H1 (cell line): ENCODE measurements around the gene GALP.
"Not testable (repeated sequence)": the region's sequence is repeated elsewhere in the genome, so short reads cannot be mapped to it uniquely, and the experiment has no call there.

Experiments
- CEBPB ChIP-seq: IDR thresholded peaks from 2 replicates; pipeline ENCODE4 v1.6.1; 2012; ENCODE audit warnings: low read depth, low read length
- CTCF ChIP-seq, 3 experiments: IDR thresholded peaks; 1 replicate in 2 of 3; 2 replicates in 1 of 3; pipeline versions ENCODE4 v1.5.1 to v1.6.1; 2011; ENCODE audit warnings: low read length in 3 of 3, mild to moderate bottlenecking in 3 of 3, inconsistent platforms in 2 of 3, low read depth in 1 of 3, moderate library complexity in 1 of 3; ENCODE audit not compliant: insufficient read depth in 1 of 3; ENCODE audit errors: control extremely low read depth in 1 of 3
- EP300 ChIP-seq, 2 experiments: IDR thresholded peaks; 1 replicate in 1 of 2; 2 replicates in 1 of 2; pipeline ENCODE4 v1.6.1; 2011 to 2012; ENCODE audit warnings: low read depth in 2 of 2, low read length in 2 of 2, mild to moderate bottlenecking in 2 of 2, borderline replicate concordance in 1 of 2, inconsistent platforms in 1 of 2, moderate library complexity in 1 of 2
- KDM1A ChIP-seq: fragments of 200-600, 300-600 bp; sonication (generic); IDR thresholded peaks from 2 replicates; pipeline ENCODE4 v1.7.1; 2016; ENCODE audit warnings: mild to moderate bottlenecking, low read length, borderline replicate concordance
- POLR2A ChIP-seq, 2 experiments: IDR thresholded peaks; 1 replicate in 1 of 2; 2 replicates in 1 of 2; pipeline ENCODE4 v1.6.1; 2011; ENCODE audit warnings: low read depth in 2 of 2, low read length in 2 of 2, mild to moderate bottlenecking in 2 of 2; ENCODE audit errors: control extremely low read depth in 1 of 2
- POLR2AphosphoS5 ChIP-seq: IDR thresholded peaks from 2 replicates; pipeline ENCODE4 v1.6.1; 2011; ENCODE audit warnings: low read depth, low read length
- SRF ChIP-seq: IDR thresholded peaks from 2 replicates; pipeline ENCODE4 v1.6.1; 2011; ENCODE audit warnings: mild to moderate bottlenecking, low read depth, low read length, moderate library complexity

- TF ChIP-seq CEBPB; POLR2A (IDR thresholded peaks at IDR 0.05; ENCODE audit: control extremely low read depth in 1 of 2, low read depth in 2 of 2, low read length in 2 of 2); EP300 (IDR thresholded peaks at IDR 0.05; ENCODE audit: borderline replicate concordance in 1 of 2, low read depth in 2 of 2, low read length in 2 of 2); POLR2AphosphoS5; CTCF (IDR thresholded peaks at IDR 0.05; ENCODE audit: control extremely low read depth in 1 of 3, insufficient read depth in 1 of 3, low read depth in 1 of 3, low read length in 3 of 3); KDM1A; SRF: not testable (repeated sequence)
Observed at GRCh38 chr19:56176310-56176709, 502 bp downstream of the GALP start.
